ENCODE measurements around the gene LIF.

Gene LIF

DNA sequence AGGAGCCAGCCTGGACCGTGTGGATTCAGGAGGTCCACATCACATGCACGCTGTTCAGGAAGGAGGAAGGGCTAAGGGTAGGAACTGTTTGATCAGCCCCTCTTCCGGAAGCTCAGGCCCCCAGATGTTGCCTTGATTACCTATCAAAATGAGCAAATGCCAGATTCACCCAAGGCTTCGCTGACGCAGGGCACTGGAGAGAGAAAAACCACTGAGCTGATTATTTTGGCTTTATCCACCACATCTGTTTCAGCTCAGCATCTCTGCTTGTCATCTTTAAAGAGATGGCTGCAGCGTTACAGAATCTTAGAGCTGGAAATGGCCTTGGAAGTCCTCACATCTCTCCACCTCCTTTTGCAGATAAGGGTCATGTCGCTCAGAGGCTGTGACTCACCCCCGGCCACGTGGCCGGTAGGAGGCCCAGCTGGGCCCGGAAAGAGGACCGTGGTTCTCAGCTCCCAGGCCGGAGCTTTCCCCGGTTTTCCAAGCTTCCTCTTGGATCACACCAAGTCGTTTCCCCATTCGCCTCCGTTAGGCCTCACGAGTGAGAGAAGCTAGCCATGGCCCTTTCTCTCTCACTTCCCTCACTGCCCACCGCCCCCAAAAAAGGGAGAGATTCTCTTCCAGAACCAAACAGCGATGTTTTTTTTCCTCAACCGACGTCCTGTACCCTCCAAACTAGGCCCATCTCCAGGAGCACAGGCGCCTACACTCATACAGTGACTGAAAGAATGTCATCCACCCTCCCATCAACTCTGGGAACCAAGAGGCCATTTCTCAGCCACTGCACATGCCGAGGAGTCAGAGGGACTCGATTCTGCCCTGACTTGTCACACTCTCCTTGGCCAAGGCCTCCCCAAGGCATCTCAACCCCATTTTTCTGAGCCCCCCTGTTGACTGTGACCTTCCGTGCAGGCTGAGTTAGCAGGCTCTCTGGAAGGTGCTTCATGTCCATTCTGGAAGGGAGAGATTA lies 37.6 kb downstream of the LIF start:
- ChIA-PET CTCF (interaction anchor here (0.6 to 1.2 kb wide), 7 partner anchors 18 to 101 kb away, joined by 3 to 7 read pairs (median 4); no protein-coding TSS in a partner anchor), POLR2A (interaction anchor here (0.8 to 1.1 kb wide), 2 partner anchors 14 to 88 kb away, joined by 3 read pairs; no protein-coding TSS in a partner anchor)
- H3K4me3 ChIP-seq (ENCODE audit: low read depth, low read length): no peak overlapping the region
- H3K9me3 ChIP-seq (ENCODE audit: control insufficient read depth, insufficient read depth, low read depth, low read length): no peaks in the 10 kb centered on the region
- no peaks in the 10 kb centered on the region for H3K4me1 ChIP-seq (ENCODE audit: control insufficient read depth, insufficient read depth, low read length)
- H3K36me3 ChIP-seq (ENCODE audit: control insufficient read depth in 2 of 2, insufficient read depth in 1 of 2, low read length in 2 of 2): no peaks in the 10 kb centered on the region
- H3K27ac ChIP-seq (ENCODE audit: extremely low read depth, low read depth, low read length): no peak overlapping the region
- TF ChIP-seq GLI2 (tag by site-specific recombination; IDR thresholded peaks at IDR 0.05; ENCODE audit: borderline replicate concordance, low read depth) (no peak), TCF7L2 (IDR thresholded peaks at IDR 0.05; ENCODE audit: borderline replicate concordance, low read depth, low read length) (no peak), ZNF626 (tag by site-specific recombination; IDR thresholded peaks at IDR 0.05) (no peak), ZNF558 (tag by site-specific recombination; IDR thresholded peaks at IDR 0.05) (no peak), SETDB1 (IDR thresholded peaks at IDR 0.05; ENCODE audit: insufficient read length, low read length) (peak; percentile 25), ZNF302 (tag by site-specific recombination; IDR thresholded peaks at IDR 0.05; ENCODE audit: low read depth) (no peak), ZBTB17 (tag by site-specific recombination; IDR thresholded peaks at IDR 0.05) (no peak), ZNF211 (tag by site-specific recombination; IDR thresholded peaks at IDR 0.05; ENCODE audit: low read depth) (no peak), ZNF707 (tag by site-specific recombination; IDR thresholded peaks at IDR 0.05) (no peak), TRIM28 (IDR thresholded peaks at IDR 0.05; ENCODE audit: borderline replicate concordance, low read length) (no peak), ZNF423 (tag by site-specific recombination; IDR thresholded peaks at IDR 0.05) (no peak), REPIN1 (tag by site-specific recombination; IDR thresholded peaks at IDR 0.05; ENCODE audit: low read depth) (no peak), ZNF221 (tag by site-specific recombination; IDR thresholded peaks at IDR 0.05; ENCODE audit: borderline replicate concordance) (no peak), ZFHX2 (tag by site-specific recombination; conservative IDR thresholded peaks at IDR 0.05) (0 out of 2 replicates have a peak, but pooled peaks have one; percentile 7), ZNF112 (tag by site-specific recombination; IDR thresholded peaks at IDR 0.05) (no peak)
- TF ChIP-seq, protein P1, sequence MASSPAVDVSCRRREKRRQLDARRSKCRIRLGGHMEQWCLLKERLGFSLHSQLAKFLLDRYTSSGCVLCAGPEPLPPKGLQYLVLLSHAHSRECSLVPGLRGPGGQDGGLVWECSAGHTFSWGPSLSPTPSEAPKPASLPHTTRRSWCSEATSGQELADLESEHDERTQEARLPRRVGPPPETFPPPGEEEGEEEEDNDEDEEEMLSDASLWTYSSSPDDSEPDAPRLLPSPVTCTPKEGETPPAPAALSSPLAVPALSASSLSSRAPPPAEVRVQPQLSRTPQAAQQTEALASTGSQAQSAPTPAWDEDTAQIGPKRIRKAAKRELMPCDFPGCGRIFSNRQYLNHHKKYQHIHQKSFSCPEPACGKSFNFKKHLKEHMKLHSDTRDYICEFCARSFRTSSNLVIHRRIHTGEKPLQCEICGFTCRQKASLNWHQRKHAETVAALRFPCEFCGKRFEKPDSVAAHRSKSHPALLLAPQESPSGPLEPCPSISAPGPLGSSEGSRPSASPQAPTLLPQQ (tag by site-specific recombination; IDR thresholded peaks at IDR 0.05): peak; percentile 42; the same call in 1 of the 2 replicates
- TF ChIP-seq, protein P2, sequence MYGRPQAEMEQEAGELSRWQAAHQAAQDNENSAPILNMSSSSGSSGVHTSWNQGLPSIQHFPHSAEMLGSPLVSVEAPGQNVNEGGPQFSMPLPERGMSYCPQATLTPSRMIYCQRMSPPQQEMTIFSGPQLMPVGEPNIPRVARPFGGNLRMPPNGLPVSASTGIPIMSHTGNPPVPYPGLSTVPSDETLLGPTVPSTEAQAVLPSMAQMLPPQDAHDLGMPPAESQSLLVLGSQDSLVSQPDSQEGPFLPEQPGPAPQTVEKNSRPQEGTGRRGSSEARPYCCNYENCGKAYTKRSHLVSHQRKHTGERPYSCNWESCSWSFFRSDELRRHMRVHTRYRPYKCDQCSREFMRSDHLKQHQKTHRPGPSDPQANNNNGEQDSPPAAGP (tag by site-specific recombination; IDR thresholded peaks at IDR 0.05): no peak
- TF ChIP-seq, protein P3, sequence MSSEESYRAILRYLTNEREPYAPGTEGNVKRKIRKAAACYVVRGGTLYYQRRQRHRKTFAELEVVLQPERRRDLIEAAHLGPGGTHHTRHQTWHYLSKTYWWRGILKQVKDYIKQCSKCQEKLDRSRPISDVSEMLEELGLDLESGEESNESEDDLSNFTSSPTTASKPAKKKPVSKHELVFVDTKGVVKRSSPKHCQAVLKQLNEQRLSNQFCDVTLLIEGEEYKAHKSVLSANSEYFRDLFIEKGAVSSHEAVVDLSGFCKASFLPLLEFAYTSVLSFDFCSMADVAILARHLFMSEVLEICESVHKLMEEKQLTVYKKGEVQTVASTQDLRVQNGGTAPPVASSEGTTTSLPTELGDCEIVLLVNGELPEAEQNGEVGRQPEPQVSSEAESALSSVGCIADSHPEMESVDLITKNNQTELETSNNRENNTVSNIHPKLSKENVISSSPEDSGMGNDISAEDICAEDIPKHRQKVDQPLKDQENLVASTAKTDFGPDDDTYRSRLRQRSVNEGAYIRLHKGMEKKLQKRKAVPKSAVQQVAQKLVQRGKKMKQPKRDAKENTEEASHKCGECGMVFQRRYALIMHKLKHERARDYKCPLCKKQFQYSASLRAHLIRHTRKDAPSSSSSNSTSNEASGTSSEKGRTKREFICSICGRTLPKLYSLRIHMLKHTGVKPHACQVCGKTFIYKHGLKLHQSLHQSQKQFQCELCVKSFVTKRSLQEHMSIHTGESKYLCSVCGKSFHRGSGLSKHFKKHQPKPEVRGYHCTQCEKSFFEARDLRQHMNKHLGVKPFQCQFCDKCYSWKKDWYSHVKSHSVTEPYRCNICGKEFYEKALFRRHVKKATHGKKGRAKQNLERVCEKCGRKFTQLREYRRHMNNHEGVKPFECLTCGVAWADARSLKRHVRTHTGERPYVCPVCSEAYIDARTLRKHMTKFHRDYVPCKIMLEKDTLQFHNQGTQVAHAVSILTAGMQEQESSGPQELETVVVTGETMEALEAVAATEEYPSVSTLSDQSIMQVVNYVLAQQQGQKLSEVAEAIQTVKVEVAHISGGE (tag by site-specific recombination; conservative IDR thresholded peaks at IDR 0.05; ENCODE audit: low read depth): no peak
- TF ChIP-seq, protein P4, sequence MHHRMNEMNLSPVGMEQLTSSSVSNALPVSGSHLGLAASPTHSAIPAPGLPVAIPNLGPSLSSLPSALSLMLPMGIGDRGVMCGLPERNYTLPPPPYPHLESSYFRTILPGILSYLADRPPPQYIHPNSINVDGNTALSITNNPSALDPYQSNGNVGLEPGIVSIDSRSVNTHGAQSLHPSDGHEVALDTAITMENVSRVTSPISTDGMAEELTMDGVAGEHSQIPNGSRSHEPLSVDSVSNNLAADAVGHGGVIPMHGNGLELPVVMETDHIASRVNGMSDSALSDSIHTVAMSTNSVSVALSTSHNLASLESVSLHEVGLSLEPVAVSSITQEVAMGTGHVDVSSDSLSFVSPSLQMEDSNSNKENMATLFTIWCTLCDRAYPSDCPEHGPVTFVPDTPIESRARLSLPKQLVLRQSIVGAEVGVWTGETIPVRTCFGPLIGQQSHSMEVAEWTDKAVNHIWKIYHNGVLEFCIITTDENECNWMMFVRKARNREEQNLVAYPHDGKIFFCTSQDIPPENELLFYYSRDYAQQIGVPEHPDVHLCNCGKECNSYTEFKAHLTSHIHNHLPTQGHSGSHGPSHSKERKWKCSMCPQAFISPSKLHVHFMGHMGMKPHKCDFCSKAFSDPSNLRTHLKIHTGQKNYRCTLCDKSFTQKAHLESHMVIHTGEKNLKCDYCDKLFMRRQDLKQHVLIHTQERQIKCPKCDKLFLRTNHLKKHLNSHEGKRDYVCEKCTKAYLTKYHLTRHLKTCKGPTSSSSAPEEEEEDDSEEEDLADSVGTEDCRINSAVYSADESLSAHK (tag by site-specific recombination; IDR thresholded peaks at IDR 0.05): no peak
- TF ChIP-seq, protein P5, sequence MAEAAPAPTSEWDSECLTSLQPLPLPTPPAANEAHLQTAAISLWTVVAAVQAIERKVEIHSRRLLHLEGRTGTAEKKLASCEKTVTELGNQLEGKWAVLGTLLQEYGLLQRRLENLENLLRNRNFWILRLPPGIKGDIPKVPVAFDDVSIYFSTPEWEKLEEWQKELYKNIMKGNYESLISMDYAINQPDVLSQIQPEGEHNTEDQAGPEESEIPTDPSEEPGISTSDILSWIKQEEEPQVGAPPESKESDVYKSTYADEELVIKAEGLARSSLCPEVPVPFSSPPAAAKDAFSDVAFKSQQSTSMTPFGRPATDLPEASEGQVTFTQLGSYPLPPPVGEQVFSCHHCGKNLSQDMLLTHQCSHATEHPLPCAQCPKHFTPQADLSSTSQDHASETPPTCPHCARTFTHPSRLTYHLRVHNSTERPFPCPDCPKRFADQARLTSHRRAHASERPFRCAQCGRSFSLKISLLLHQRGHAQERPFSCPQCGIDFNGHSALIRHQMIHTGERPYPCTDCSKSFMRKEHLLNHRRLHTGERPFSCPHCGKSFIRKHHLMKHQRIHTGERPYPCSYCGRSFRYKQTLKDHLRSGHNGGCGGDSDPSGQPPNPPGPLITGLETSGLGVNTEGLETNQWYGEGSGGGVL (tag by site-specific recombination; IDR thresholded peaks at IDR 0.05): no peak
- TF ChIP-seq, protein P6, sequence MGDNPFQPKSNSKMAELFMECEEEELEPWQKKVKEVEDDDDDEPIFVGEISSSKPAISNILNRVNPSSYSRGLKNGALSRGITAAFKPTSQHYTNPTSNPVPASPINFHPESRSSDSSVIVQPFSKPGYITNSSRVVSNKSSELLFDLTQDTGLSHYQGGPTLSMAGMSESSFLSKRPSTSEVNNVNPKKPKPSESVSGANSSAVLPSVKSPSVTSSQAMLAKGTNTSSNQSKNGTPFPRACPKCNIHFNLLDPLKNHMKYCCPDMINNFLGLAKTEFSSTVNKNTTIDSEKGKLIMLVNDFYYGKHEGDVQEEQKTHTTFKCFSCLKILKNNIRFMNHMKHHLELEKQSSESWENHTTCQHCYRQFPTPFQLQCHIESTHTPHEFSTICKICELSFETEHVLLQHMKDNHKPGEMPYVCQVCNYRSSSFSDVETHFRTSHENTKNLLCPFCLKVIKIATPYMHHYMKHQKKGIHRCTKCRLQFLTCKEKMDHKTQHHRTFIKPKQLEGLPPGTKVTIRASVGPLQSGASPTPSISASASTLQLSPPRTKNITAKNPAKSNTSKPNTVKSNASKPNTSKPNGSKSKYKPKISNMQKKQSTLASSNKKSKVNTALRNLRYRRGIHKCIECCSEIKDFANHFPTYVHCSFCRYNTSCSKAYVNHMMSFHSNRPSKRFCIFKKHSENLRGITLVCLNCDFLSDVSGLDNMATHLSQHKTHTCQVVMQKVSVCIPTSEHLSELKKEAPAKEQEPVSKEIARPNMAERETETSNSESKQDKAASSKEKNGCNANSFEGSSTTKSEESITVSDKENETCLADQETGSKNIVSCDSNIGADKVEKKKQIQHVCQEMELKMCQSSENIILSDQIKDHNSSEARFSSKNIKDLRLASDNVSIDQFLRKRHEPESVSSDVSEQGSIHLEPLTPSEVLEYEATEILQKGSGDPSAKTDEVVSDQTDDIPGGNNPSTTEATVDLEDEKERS (tag by site-specific recombination; IDR thresholded peaks at IDR 0.05): no peak

Data from HEK293 (cell line).